Mesothelial cell of epicardium (in vitro differentiated cells): ENCODE measurements around the gene SUCLG2. TPM values are rescaled to one million over a fixed set of nuclear protein-coding genes. Genes with fewer than 3 reads are reported as not detected.

ENCODE experiments used
- DNase-seq, 2 experiments: peaks; one replicate each; pipeline ENCODE4 v3.0.0; 2021; ENCODE audit warnings: low spot score in 2 of 2; ENCODE audit not compliant: unreplicated experiment in 2 of 2
- H3K27ac Mint-ChIP-seq: 2 replicates; pipeline ENCODE4 v1.8.0; 2021; ENCODE audit warnings: mixed read lengths
- H3K27me3 Mint-ChIP-seq: 2 replicates; pipeline ENCODE4 v1.8.0; 2021; ENCODE audit warnings: low read depth, mixed read lengths
- H3K36me3 Mint-ChIP-seq: 2 replicates; pipeline ENCODE4 v1.8.0; 2021; ENCODE audit warnings: mixed read lengths
- H3K4me1 Mint-ChIP-seq: 2 replicates; pipeline ENCODE4 v1.8.0; 2021; ENCODE audit warnings: mixed read lengths
- H3K4me3 Mint-ChIP-seq: 2 replicates; pipeline ENCODE4 v1.8.0; 2021; ENCODE audit warnings: mild to moderate bottlenecking, moderate library complexity, mixed read lengths
- H3K9me3 Mint-ChIP-seq: 2 replicates; pipeline ENCODE4 v1.8.0; 2021; ENCODE audit warnings: mixed read lengths
- total RNA-seq: library from RNA; stranded (reverse); gene quantifications from 3 replicates; pipeline ENCODE4 v1.2.1, GENCODE V29; 2021
- TF ChIP-seq, protein P1 (sequence below): fragments of 200-600 bp; sonication (generic); IDR thresholded peaks from one replicate; pipeline ENCODE4 v1.5.0; 2021; ENCODE audit warnings: antibody characterized with exemption; ENCODE audit not compliant: unreplicated experiment

SUCLG2 gene
- total RNA-seq, 1 donor from 2014 or later: 35.0 TPM

DNA sequence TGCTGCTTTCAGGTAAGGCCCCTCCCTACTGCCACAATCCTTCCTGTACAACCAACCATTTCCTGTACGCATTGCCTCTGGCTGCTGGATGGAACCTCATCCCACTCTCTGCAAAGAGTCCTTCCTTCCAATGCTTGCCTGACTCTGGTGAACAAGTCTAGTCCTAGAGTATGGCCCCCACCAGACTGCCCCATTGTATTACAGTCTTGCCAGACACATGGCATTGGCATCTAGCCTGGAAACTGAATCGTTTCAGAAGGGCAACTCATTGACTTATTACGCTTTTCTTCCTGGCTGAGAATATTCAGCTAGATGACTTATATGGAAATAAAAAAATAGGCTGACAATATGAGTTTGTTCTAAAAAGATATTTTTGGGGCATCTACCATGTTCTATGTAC lies 170.3 kb downstream of the SUCLG2 start:
- no peak for DNase-seq

DNA sequence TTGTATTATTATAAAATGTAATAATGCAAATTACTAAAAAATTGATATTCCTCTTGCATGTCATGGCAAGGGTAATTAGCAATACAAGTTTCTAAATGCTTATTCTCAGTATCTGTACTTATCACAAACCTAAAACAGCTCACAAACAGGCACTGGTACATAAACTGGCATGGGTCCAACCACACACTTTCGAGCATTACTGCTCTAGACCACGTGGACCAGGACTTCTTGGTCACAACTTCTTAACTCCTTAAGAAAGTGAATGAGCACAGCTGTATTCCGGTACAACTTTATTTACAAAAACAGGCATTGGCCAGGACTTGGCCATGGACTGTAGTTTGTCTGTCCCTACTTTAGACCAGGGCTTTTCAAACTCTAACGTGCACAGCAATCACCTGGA lies 173.3 kb downstream of the SUCLG2 start:
- DNase-seq: no peak
- Mint-ChIP-seq H3K36me3 (peaks cover 9% of the 10 kb centered on the region), H3K27ac (no peak overlapping the region), H3K9me3 (peaks cover 8% of the 10 kb centered on the region), H3K4me1 (no peaks in the 10 kb centered on the region), H3K4me3 (no peak overlapping the region), H3K27me3 (no peaks in the 10 kb centered on the region)
- TF ChIP-seq, protein P1, sequence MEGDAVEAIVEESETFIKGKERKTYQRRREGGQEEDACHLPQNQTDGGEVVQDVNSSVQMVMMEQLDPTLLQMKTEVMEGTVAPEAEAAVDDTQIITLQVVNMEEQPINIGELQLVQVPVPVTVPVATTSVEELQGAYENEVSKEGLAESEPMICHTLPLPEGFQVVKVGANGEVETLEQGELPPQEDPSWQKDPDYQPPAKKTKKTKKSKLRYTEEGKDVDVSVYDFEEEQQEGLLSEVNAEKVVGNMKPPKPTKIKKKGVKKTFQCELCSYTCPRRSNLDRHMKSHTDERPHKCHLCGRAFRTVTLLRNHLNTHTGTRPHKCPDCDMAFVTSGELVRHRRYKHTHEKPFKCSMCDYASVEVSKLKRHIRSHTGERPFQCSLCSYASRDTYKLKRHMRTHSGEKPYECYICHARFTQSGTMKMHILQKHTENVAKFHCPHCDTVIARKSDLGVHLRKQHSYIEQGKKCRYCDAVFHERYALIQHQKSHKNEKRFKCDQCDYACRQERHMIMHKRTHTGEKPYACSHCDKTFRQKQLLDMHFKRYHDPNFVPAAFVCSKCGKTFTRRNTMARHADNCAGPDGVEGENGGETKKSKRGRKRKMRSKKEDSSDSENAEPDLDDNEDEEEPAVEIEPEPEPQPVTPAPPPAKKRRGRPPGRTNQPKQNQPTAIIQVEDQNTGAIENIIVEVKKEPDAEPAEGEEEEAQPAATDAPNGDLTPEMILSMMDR: no peak

More for the DNA sequence above, 170.3 kb downstream of the SUCLG2 start:
- Mint-ChIP-seq H3K4me1 (peaks cover 6% of the 10 kb centered on the region), H3K27ac (no peak overlapping the region), H3K4me3 (no peak overlapping the region), H3K9me3 (no peaks in the 10 kb centered on the region), H3K36me3 (peaks cover 3% of the 10 kb centered on the region), H3K27me3 (no peaks in the 10 kb centered on the region)
- TF ChIP-seq, protein P1: no peak

DNA sequence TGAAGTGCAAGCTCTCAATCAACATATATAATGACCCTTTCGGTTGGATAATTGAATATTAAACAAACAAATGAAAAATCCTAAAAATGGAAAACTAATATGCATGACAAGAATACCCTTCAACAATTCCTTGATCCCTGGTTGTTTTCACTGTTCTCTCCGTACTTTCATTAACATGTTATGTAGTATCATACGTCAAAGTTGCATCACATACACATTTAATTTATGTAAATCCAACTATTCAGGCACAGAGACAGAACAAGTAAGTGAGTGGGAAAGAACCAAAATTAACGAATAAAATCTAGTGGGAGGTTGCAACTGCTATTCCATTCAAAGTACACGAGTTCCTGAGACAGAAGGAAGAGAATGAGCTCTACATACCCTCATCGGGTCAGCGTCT lies 176.0 kb downstream of the SUCLG2 start:
- no peak overlapping the region for H3K27ac Mint-ChIP-seq
- H3K36me3 Mint-ChIP-seq: peaks cover 13% of the 10 kb centered on the region
- peaks cover 8% of the 10 kb centered on the region for H3K9me3 Mint-ChIP-seq
- DNase-seq: no peak
- H3K4me1 Mint-ChIP-seq: no peaks in the 10 kb centered on the region
- no peaks in the 10 kb centered on the region for H3K27me3 Mint-ChIP-seq
- TF ChIP-seq, protein P1: no peak
- no peak overlapping the region for H3K4me3 Mint-ChIP-seq

DNA sequence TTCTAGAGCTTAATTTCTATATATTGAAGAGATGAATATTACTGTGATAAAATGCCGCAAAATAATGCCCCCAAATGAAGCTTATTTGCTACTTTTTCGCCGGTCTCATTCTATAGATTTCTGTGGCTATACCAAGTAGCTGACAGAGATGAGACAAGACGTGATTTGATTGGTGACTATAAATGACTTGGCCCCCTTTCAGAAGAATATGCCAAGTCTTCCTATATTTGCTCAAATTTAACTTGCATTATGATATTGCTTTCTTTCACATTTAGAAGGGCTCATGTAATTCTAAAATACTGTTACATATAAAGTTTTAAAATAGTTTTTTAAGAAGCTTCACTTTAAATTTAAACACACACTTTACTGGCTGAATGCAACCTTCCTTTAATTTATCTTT lies 180.1 kb downstream of the SUCLG2 start:
- peaks cover 13% of the 10 kb centered on the region for H3K36me3 Mint-ChIP-seq
- peaks cover 8% of the 10 kb centered on the region for H3K9me3 Mint-ChIP-seq
- H3K4me3 Mint-ChIP-seq: no peak overlapping the region
- no peaks in the 10 kb centered on the region for H3K27me3 Mint-ChIP-seq
- no peaks in the 10 kb centered on the region for H3K4me1 Mint-ChIP-seq
- no peak overlapping the region for H3K27ac Mint-ChIP-seq
- DNase-seq: no peak
- TF ChIP-seq, protein P1: no peak

DNA sequence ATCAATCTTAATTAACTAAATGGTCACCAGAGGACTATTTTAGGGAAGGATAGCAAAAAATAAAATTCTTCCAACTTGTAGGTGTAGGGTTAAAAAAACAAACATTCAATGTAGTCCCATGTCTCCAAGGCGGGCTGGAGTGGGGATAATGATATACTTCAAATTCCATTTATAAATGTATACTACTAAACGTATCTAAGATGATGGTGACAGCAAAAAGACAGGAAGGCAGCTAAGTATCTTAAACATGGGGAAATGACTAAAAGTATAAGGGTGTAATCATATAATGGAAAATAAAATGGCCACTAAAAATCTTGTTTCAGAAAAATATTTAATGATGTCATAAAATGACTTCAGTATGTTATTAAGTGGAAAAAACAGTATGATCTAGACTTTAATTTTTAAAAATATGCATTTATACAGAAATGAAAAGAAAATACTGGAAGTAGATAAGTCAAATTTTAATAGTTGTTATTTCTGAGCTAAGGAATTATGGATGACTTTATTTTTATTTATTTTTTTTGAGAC lies 181.7 kb downstream of the SUCLG2 start:
- no peaks in the 10 kb centered on the region for H3K4me1 Mint-ChIP-seq
- peaks cover 8% of the 10 kb centered on the region for H3K9me3 Mint-ChIP-seq
- no peak overlapping the region for H3K4me3 Mint-ChIP-seq
- DNase-seq: no peak
- peaks cover 13% of the 10 kb centered on the region for H3K36me3 Mint-ChIP-seq
- H3K27me3 Mint-ChIP-seq: no peaks in the 10 kb centered on the region
- no peak overlapping the region for H3K27ac Mint-ChIP-seq
- TF ChIP-seq, protein P1: no peak

DNA sequence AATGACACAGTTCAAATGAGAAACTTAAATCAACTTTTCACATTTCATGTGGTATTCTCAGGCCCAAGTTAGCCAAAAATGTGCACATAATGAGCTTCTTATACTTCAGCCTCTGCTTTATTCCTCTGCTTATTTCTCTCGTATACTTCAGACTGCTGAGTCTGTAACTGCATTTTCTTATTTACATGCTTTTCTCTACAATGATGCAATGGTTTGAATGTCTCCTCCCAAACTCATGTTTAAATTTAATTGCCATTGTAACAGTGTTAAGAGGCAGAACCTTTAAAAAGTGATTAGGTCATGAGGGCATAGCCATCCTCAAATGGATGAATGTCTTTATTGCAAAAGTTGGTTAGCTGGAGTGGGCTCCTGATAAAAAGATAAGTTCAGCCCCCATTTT lies 184.2 kb downstream of the SUCLG2 start:
- no peaks in the 10 kb centered on the region for H3K9me3 Mint-ChIP-seq
- no peaks in the 10 kb centered on the region for H3K4me1 Mint-ChIP-seq
- peaks cover 7% of the 10 kb centered on the region for H3K36me3 Mint-ChIP-seq
- TF ChIP-seq, protein P1: no peak
- no peaks in the 10 kb centered on the region for H3K27me3 Mint-ChIP-seq
- no peak overlapping the region for H3K4me3 Mint-ChIP-seq
- H3K27ac Mint-ChIP-seq: no peak overlapping the region
- DNase-seq: no peak
